Ascending aorta (tissue), 2 donors: ENCODE results near the gene SURF2. TPM values are rescaled to one million over a fixed set of nuclear protein-coding genes. Genes with fewer than 3 reads are reported as not detected.

Source experiments
- DNase-seq, 2 donors: peaks; one replicate each; pipeline ENCODE4 v3.0.0-alpha.2; 2019; ENCODE audit warnings: low spot score in 2 of 2
- H3K27ac ChIP-seq, 2 donors: fragments of 200-600 bp; sonication (generic); one replicate each; pipeline ENCODE4 v1.5.1; 2016 to 2017; ENCODE audit warnings: mild to moderate bottlenecking in 1 of 2
- H3K27me3 ChIP-seq: fragments of 200-600 bp; sonication (generic); one replicate; pipeline ENCODE4 v1.5.1; 2017
- H3K36me3 ChIP-seq, 2 donors: fragments of 200-600 bp; sonication (generic); one replicate each; pipeline ENCODE4 v1.5.1; 2016
- H3K4me1 ChIP-seq, 2 donors: fragments of 200-600 bp; sonication (generic); one replicate each; pipeline ENCODE4 v1.5.1; 2016 to 2017; ENCODE audit warnings: mild to moderate bottlenecking in 1 of 2
- H3K4me3 ChIP-seq, 2 donors: fragments of 200-600 bp; sonication (generic); one replicate each; pipeline ENCODE4 v1.5.1; 2016 to 2017; ENCODE audit warnings: mild to moderate bottlenecking in 1 of 2
- H3K9me3 ChIP-seq, 2 donors: fragments of 200-600 bp; sonication (generic); one replicate each; pipeline ENCODE4 v1.5.1; 2016
- intact Hi-C: fragments of 100-400 bp; cut with DNase I; formaldehyde crosslinking; loops from one replicate; pipeline ENCODE4 v1.15.1; 2023
- total RNA-seq: library from RNA; depleted of rRNA; stranded (reverse); fragments of >200 nt; gene quantifications from one replicate; pipeline ENCODE4 v1.1.0, GENCODE V29; 2016
- TF ChIP-seq, protein P1 (sequence below), 3 experiments: fragments of 200-600 bp in 2 of 3; fragments of 450-650 bp in 1 of 3; sonication (generic) in 2 of 3; IDR thresholded peaks; one replicate each; pipeline ENCODE4 v1.5.1; 2016 to 2019; ENCODE audit warnings: antibody characterized with exemption in 3 of 3, mild to moderate bottlenecking in 1 of 3, moderate library complexity in 1 of 3

Gene SURF2
- total RNA-seq, 1 donor from 2014 or later = 4.4 TPM

DNA sequence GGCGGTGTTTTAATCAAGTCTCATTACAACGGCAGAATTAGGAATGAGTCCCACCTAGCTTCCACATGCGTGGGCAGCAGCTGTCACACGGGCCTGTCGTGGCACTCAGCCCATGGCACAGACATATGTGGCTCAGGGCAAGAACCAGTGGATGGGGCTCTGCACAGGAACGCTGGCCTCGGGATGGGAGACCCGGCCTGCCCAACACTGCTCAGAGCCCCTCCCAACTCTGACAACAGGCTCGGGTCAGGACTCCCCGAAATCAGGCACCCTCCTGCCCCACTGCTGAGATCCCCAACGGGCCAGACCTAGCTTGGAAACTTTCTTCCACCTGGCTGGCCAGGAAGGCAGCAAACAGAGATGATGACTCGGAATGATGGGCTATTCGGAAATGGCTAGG, 15.4 kb upstream of the SURF2 start:
- H3K27ac ChIP-seq = peak overlapping the region in 1 of 2 donors; percentile 9
- no peak for DNase-seq
- H3K27me3 ChIP-seq = no peaks in the 10 kb centered on the region
- intact Hi-C loops = loop anchor here (10.0 kb wide), 1 partner anchor 986 kb away; the partner anchor contains the start of gene SETX
- H3K9me3 ChIP-seq = no peaks in the 10 kb centered on the region
- TF ChIP-seq, protein P1, sequence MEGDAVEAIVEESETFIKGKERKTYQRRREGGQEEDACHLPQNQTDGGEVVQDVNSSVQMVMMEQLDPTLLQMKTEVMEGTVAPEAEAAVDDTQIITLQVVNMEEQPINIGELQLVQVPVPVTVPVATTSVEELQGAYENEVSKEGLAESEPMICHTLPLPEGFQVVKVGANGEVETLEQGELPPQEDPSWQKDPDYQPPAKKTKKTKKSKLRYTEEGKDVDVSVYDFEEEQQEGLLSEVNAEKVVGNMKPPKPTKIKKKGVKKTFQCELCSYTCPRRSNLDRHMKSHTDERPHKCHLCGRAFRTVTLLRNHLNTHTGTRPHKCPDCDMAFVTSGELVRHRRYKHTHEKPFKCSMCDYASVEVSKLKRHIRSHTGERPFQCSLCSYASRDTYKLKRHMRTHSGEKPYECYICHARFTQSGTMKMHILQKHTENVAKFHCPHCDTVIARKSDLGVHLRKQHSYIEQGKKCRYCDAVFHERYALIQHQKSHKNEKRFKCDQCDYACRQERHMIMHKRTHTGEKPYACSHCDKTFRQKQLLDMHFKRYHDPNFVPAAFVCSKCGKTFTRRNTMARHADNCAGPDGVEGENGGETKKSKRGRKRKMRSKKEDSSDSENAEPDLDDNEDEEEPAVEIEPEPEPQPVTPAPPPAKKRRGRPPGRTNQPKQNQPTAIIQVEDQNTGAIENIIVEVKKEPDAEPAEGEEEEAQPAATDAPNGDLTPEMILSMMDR (IDR thresholded peaks at IDR 0.05) = no peak
- H3K36me3 ChIP-seq = peaks cover 40 to 66% of the 10 kb centered on the region in 2 donors
- H3K4me1 ChIP-seq = peaks cover 4 to 7% of the 10 kb centered on the region in 2 donors
- peak overlapping the region in 1 of 2 donors; percentile 8 for H3K4me3 ChIP-seq

DNA sequence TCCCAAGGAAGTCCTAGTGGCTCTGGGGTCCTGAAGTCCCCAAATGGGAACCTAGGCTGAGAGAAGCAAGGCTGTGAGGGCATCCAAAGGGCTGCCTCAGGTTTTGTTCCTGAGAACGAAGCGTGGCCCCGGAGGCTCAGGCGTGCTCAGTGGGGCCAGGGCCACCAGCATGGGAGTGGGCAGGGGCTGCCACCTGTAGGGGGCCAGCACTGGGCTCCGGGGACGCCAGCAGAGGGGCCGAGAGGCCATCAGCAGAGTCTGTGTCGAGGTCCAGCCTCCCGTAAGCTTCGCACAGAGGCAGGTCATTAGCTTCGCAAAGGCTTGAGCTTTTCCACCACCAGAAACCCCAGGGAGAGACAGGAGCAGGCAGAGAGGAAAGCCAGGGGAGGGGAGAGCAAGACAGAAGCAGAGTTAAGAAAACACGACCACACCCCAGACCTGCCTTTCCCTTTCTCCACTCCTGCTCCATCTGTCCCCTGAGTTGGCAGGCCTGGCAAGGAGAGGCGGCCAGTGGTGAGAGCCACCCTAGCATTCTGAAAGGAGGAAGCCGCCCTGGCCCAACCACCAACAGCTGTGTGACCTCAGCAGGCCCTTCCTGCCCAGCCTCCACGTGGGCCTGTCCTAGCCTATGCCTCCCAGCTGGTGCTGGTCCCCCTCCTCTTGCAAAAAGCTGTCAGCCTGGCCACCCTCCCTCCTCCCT, 14.8 kb upstream of the SURF2 start:
- peak; percentile 47 to 78 for DNase-seq
- peak overlapping the region in 1 of 2 donors; percentile 8 for H3K4me3 ChIP-seq
- H3K9me3 ChIP-seq = no peaks in the 10 kb centered on the region
- H3K4me1 ChIP-seq = peaks cover 7 to 9% of the 10 kb centered on the region in 2 donors
- TF ChIP-seq, protein P1 (IDR thresholded peaks at IDR 0.05) = no peak
- H3K27me3 ChIP-seq = no peaks in the 10 kb centered on the region
- no peak overlapping the region for H3K27ac ChIP-seq
- H3K36me3 ChIP-seq = peaks cover 40 to 66% of the 10 kb centered on the region in 2 donors
- intact Hi-C loops = loop anchor here (10.0 kb wide), 1 partner anchor 987 kb away; the partner anchor contains the start of gene SETX

DNA sequence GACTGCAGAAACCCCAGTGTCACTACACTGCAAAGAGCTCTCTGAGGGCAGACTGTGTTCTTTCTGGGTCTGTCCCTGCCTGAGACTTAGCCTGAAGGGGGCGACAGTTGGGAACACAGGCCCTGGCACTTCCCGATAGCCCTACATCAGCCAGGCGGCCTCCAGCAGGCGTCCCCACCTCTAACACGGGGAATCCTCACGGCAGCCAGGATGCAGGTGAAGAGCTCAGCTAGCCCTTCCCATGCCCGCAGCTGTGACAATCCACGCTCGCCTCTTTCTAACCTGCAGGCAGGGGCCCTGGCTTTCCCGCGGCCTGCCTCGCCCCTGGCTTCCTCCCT, 14.3 kb upstream of the SURF2 start:
- TF ChIP-seq, protein P1 (IDR thresholded peaks at IDR 0.05) = no peak
- peaks cover 40 to 66% of the 10 kb centered on the region in 2 donors for H3K36me3 ChIP-seq
- intact Hi-C loops = loop anchor here (10.0 kb wide), 1 partner anchor 987 kb away; the partner anchor contains the start of gene SETX
- H3K9me3 ChIP-seq = no peaks in the 10 kb centered on the region
- no peak for DNase-seq
- H3K27ac ChIP-seq = no peak overlapping the region
- H3K27me3 ChIP-seq = no peaks in the 10 kb centered on the region
- H3K4me3 ChIP-seq = no peak overlapping the region
- peaks cover 6 to 10% of the 10 kb centered on the region in 2 donors for H3K4me1 ChIP-seq

DNA sequence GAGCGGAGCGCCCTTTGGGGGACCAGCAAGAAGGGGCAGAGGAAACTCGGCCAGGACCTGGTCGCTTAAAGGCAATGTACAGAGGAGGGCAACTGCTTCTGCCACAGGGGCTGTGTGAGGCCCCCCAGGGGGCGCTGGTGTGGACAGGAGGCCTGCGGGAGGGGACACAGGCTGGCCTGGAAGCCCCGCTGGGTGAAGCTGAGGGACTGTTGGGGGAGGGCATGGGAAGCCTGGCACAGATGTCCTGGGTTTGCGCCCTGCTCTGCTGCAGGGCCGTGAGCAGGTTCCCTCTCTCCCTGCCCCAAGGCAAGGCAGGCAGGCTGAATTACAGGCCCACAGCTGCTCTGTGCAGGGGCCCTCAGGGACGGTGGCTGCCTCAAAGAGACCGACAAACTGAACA, 13.8 kb upstream of the SURF2 start:
- intact Hi-C loops = loop anchor here (10.0 kb wide), 1 partner anchor 988 kb away; the partner anchor contains the start of gene SETX
- Histone ChIP-seq H3K4me3 (no peak overlapping the region), H3K9me3 (no peaks in the 10 kb centered on the region), H3K27ac (no peak overlapping the region), H3K27me3 (no peaks in the 10 kb centered on the region), H3K36me3 (peaks cover 40 to 66% of the 10 kb centered on the region in 2 donors), H3K4me1 (peaks cover 6 to 13% of the 10 kb centered on the region in 2 donors)
- TF ChIP-seq, protein P1 (IDR thresholded peaks at IDR 0.05) = no peak
- DNase-seq = no peak

DNA sequence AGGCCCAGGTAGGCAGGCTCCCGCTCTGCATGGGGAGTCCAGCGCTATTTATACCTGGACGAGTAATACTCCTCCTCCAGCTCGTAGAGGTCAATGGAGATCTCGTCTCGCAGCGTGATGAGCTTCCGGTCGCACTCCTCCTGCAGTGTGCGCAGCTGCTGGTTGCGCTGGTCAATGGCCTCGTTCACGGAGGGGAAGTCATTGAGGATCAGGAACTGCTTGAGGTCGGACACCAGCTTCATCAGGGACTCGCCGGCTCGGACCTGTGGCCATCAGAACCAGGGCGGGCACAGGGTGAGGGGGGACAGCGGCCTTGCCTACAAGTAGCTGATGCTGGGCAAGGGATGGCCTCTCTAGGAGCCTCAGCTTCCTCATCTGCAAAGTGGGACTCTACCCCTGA, 12.3 kb upstream of the SURF2 start:
- Histone ChIP-seq H3K4me3 (no peak overlapping the region), H3K4me1 (peaks cover 6 to 18% of the 10 kb centered on the region in 2 donors), H3K27me3 (no peaks in the 10 kb centered on the region), H3K27ac (no peak overlapping the region), H3K36me3 (peaks cover 40 to 67% of the 10 kb centered on the region in 2 donors), H3K9me3 (no peaks in the 10 kb centered on the region)
- intact Hi-C loops = loop anchor here (10.0 kb wide), 1 partner anchor 989 kb away; the partner anchor contains the start of gene SETX
- TF ChIP-seq, protein P1 (IDR thresholded peaks at IDR 0.05) = no peak
- DNase-seq = no peak
